HepG2 (cell line): ENCODE data around the gene PFN1. TPM values are rescaled to one million over a fixed set of nuclear protein-coding genes. Genes with fewer than 3 reads are reported as not detected.

Source experiments
- CREB1 ChIP-seq, 2 experiments: fragments of 450-650 bp in 1 of 2; IDR thresholded peaks; 2 replicates each; pipeline ENCODE4 v1.6.1; 2016 to 2017; ENCODE audit warnings: control low read depth in 1 of 2, mild to moderate bottlenecking in 1 of 2, missing compliant biosample characterization in 1 of 2, missing genetic modification characterization in 1 of 2
- FOSL2 ChIP-seq: sonication (generic); formaldehyde crosslinking; IDR thresholded peaks from 2 replicates; pipeline ENCODE4 v1.4.0; 2020; ENCODE audit warnings: missing genetic modification reagents
- FOXA3 ChIP-seq: IDR thresholded peaks from 2 replicates; pipeline ENCODE4 v1.6.1; 2016; ENCODE audit warnings: missing genetic modification reagents, missing compliant biosample characterization
- FOXP1 ChIP-seq, 2 experiments: fragments of 450-650 bp in 1 of 2; IDR thresholded peaks; 2 replicates each; pipeline ENCODE4 v1.6.1; 2017 to 2018; ENCODE audit warnings: antibody characterized with exemption in 1 of 2
- GZF1 ChIP-seq: sonication (generic); formaldehyde crosslinking; IDR thresholded peaks from 2 replicates; pipeline ENCODE4 v1.5.1; 2020; ENCODE audit warnings: mild to moderate bottlenecking, missing genetic modification reagents
- HMG20A ChIP-seq: IDR thresholded peaks from 2 replicates; pipeline ENCODE4 v1.6.1; 2016; ENCODE audit warnings: borderline replicate concordance
- HNRNPL ChIP-seq: fragments of 200-400 bp; formaldehyde crosslinking; IDR thresholded peaks from 2 replicates; pipeline ENCODE4 v1.6.1; 2017; ENCODE audit warnings: mild to moderate bottlenecking, low read depth, low read length
- KLF15 ChIP-seq: sonication (generic); formaldehyde crosslinking; IDR thresholded peaks from 2 replicates; pipeline ENCODE4 v1.8.1; 2023; ENCODE audit warnings: borderline replicate concordance, mild to moderate bottlenecking, inconsistent platforms, missing genetic modification reagents, mixed read lengths
- MXI1 ChIP-seq: IDR thresholded peaks from 3 replicates; pipeline ENCODE4 v1.6.1; 2012; ENCODE audit warnings: low read depth, low read length, inconsistent platforms, borderline replicate concordance
- NRL ChIP-seq: sonication (generic); formaldehyde crosslinking; IDR thresholded peaks from 2 replicates; pipeline ENCODE4 v1.5.0; 2020; ENCODE audit warnings: missing genetic modification reagents, mild to moderate bottlenecking, moderate library complexity, borderline replicate concordance
- PITX1 ChIP-seq: sonication (generic); formaldehyde crosslinking; IDR thresholded peaks from 2 replicates; pipeline ENCODE4 v1.5.1; 2020; ENCODE audit warnings: mild to moderate bottlenecking, missing genetic modification reagents
- ZMYM3 ChIP-seq: sonication (generic); formaldehyde crosslinking; IDR thresholded peaks from 2 replicates; pipeline ENCODE4 v1.5.1; 2020; ENCODE audit warnings: mild to moderate bottlenecking, missing genetic modification reagents
- ZNF121 ChIP-seq: sonication (generic); formaldehyde crosslinking; IDR thresholded peaks from 2 replicates; pipeline ENCODE4 v1.5.0; 2020; ENCODE audit warnings: mild to moderate bottlenecking, missing genetic modification reagents
- ZNF256 ChIP-seq: sonication (generic); formaldehyde crosslinking; conservative IDR thresholded peaks from 2 replicates; pipeline ENCODE4 v1.4.0; 2020; ENCODE audit warnings: missing genetic modification reagents
- ZNF264 ChIP-seq: sonication (generic); formaldehyde crosslinking; IDR thresholded peaks from 2 replicates; pipeline ENCODE4 v1.4.0; 2020; ENCODE audit warnings: missing genetic modification reagents
- ZNF3 ChIP-seq: IDR thresholded peaks from 2 replicates; pipeline ENCODE4 v1.7.0; 2017; ENCODE audit warnings: inconsistent platforms
- ZNF329 ChIP-seq: sonication (generic); formaldehyde crosslinking; IDR thresholded peaks from 2 replicates; pipeline ENCODE4 v1.9.0; 2021; ENCODE audit warnings: low read depth, mild to moderate bottlenecking, missing genetic modification reagents
- ZNF33B ChIP-seq: sonication (generic); formaldehyde crosslinking; IDR thresholded peaks from 2 replicates; pipeline ENCODE4 v1.5.1; 2020; ENCODE audit warnings: mild to moderate bottlenecking, missing genetic modification reagents
- ZNF547 ChIP-seq: sonication (generic); formaldehyde crosslinking; IDR thresholded peaks from 2 replicates; pipeline ENCODE4 v1.5.1; 2020; ENCODE audit warnings: mild to moderate bottlenecking, missing genetic modification reagents
- ZNF550 ChIP-seq: sonication (generic); formaldehyde crosslinking; IDR thresholded peaks from 2 replicates; pipeline ENCODE4 v1.4.0; 2020; ENCODE audit warnings: mild to moderate bottlenecking, missing genetic modification reagents, borderline replicate concordance
- ZNF605 ChIP-seq: sonication (generic); formaldehyde crosslinking; IDR thresholded peaks from 2 replicates; pipeline ENCODE4 v1.8.0; 2022; ENCODE audit warnings: mild to moderate bottlenecking, missing genetic modification reagents
- ZNF704 ChIP-seq: sonication (generic); formaldehyde crosslinking; IDR thresholded peaks from 2 replicates; pipeline ENCODE4 v1.8.1; 2023; ENCODE audit warnings: mild to moderate bottlenecking, inconsistent platforms, moderate library complexity, missing genetic modification reagents, borderline replicate concordance
- ZNF792 ChIP-seq: IDR thresholded peaks from 2 replicates; pipeline ENCODE4 v1.6.1; 2016
- polyA plus RNA-seq, 8 experiments: library from polyadenylated mRNA; depleted of rRNA in 3 of 8; stranded (reverse) in 7 of 8; unstranded in 1 of 8; fragments of >200 nt; fragmentation: Illumina TruSeq in 4 of 8; extraction: Trizol in 4 of 8; gene quantifications; 2 replicates each; pipeline versions ENCODE4 v1.2.1 to v1.2.3, GENCODE V29; 2011 to 2016; ENCODE audit warnings: low read depth in 4 of 8, missing spikeins in 1 of 8, mixed read lengths in 1 of 8; ENCODE audit not compliant: insufficient read depth in 1 of 8
- total RNA-seq, 5 experiments: library from RNA; depleted of rRNA; stranded (reverse); fragments of >200 nt; fragmentation: Illumina TruSeq; extraction: Trizol; gene quantifications; 2 replicates each; pipeline ENCODE4 v1.2.3, GENCODE V29; 2016; ENCODE audit warnings: low read depth in 1 of 5
- TF ChIP-seq, protein P1 (sequence below): sonication (generic); formaldehyde crosslinking; IDR thresholded peaks from 2 replicates; pipeline ENCODE4 v1.5.0; 2020; ENCODE audit warnings: missing genetic modification reagents
- TF ChIP-seq, protein P2 (sequence below): IDR thresholded peaks from 2 replicates; pipeline ENCODE4 v1.6.1; 2018; ENCODE audit warnings: missing genetic modification reagents, mild to moderate bottlenecking, missing compliant biosample characterization
- TF ChIP-seq, protein P3 (sequence below): sonication (generic); formaldehyde crosslinking; IDR thresholded peaks from 2 replicates; pipeline ENCODE4 v1.4.0; 2020; ENCODE audit warnings: missing genetic modification reagents

PFN1 gene
- total and polyA plus RNA-seq, 2 of the 13 experiments (the other 11 are each of a cell fraction or from before 2014, with no cell fraction given), result 494 to 613 TPM

DNA sequence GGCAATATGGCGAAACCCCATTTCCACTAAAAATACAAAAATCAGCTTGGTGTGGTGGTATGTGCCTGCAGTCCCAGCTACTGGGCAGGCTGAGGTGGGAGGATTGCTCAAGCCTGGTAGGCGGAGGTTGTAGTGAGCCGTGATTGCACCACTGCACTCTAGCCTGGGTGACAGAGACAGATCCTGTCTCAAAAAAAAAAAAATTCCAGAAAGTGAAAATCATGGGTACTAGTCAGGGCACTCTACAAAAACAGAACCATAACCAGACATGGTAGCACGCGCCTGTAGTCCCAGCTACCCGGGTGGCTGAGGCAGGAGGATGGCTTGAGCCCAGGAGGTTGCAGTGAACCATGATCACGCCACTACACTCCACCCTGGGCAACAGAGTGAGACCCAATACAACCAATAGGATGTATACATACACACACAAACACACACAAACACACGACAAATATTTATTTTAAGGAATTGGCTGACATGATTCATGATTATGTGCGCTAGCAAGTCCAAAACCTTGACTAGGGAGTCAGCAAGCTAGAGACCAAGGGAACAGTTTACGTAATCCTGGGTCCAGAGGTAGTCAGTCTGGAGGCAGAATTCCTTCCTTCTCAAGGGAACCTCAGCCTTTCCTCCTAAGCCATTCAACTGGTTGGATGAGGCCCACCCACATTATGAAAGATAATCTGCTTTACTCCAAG lies 27.8 kb downstream of the PFN1 start (continued):
- TF ChIP-seq, protein P1, sequence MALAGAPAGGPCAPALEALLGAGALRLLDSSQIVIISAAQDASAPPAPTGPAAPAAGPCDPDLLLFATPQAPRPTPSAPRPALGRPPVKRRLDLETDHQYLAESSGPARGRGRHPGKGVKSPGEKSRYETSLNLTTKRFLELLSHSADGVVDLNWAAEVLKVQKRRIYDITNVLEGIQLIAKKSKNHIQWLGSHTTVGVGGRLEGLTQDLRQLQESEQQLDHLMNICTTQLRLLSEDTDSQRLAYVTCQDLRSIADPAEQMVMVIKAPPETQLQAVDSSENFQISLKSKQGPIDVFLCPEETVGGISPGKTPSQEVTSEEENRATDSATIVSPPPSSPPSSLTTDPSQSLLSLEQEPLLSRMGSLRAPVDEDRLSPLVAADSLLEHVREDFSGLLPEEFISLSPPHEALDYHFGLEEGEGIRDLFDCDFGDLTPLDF, result no peak
- TF ChIP-seq ZNF3 (CRISPR knock-in tag) (no peak; the same call in 1 of the 2 replicates), PITX1 (CRISPR knock-in tag) (no peak), GZF1 (CRISPR knock-in tag) (no peak), ZNF550 (no peak), FOXA3 (CRISPR knock-in tag) (0 out of 2 replicates have a peak, but pooled peaks have one; percentile 16), KLF15 (CRISPR knock-in tag) (no peak), ZNF256 (no peak), FOSL2 (CRISPR knock-in tag) (peak; percentile 36; the same call in 1 of the 2 replicates), MXI1 (0 out of 3 replicates have a peak, but pooled peaks have one; percentile 28), FOXP1 (IDR thresholded peaks at IDR 0.05) (no peak), FOXP1 (CRISPR knock-in tag; IDR thresholded peaks at IDR 0.05) (peak; percentile 53), ZNF704 (CRISPR knock-in tag) (no peak), HNRNPL (no peak), ZNF121 (peak; percentile 98), NRL (CRISPR knock-in tag) (no peak), ZMYM3 (CRISPR knock-in tag) (peak; percentile 72), HMG20A (CRISPR knock-in tag) (0 out of 2 replicates have a peak, but pooled peaks have one; percentile 44), ZNF264 (no peak), ZNF329 (no peak), CREB1 (IDR thresholded peaks at IDR 0.05) (no peak), CREB1 (CRISPR knock-in tag; IDR thresholded peaks at IDR 0.05) (peak; percentile 48), ZNF547 (CRISPR knock-in tag) (no peak), ZNF792 (CRISPR knock-in tag) (no peak), ZNF605 (CRISPR knock-in tag) (no peak), ZNF33B (CRISPR knock-in tag) (no peak)
- TF ChIP-seq, protein P2, sequence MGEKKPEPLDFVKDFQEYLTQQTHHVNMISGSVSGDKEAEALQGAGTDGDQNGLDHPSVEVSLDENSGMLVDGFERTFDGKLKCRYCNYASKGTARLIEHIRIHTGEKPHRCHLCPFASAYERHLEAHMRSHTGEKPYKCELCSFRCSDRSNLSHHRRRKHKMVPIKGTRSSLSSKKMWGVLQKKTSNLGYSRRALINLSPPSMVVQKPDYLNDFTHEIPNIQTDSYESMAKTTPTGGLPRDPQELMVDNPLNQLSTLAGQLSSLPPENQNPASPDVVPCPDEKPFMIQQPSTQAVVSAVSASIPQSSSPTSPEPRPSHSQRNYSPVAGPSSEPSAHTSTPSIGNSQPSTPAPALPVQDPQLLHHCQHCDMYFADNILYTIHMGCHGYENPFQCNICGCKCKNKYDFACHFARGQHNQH (CRISPR knock-in tag), result 0 out of 2 replicates have a peak, but pooled peaks have one; percentile 23
- TF ChIP-seq, protein P3, sequence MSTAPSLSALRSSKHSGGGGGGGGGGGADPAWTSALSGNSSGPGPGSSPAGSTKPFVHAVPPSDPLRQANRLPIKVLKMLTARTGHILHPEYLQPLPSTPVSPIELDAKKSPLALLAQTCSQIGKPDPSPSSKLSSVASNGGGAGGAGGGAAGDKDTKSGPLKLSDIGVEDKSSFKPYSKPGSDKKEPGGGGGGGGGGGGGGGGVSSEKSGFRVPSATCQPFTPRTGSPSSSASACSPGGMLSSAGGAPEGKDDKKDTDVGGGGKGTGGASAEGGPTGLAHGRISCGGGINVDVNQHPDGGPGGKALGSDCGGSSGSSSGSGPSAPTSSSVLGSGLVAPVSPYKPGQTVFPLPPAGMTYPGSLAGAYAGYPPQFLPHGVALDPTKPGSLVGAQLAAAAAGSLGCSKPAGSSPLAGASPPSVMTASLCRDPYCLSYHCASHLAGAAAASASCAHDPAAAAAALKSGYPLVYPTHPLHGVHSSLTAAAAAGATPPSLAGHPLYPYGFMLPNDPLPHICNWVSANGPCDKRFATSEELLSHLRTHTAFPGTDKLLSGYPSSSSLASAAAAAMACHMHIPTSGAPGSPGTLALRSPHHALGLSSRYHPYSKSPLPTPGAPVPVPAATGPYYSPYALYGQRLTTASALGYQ, result 0 out of 2 replicates have a peak, but pooled peaks have one; percentile 22
